Thyroid gland (tissue), 4 donors: ENCODE data around the gene FBLN1.
A peak's percentile ranks its signal among the peaks of the same experiment; 100 is the strongest.

Source experiments
- CTCF ChIP-seq, 6 experiments: fragments of 200-600 bp in 3 of 6; fragments of 450-650 bp in 3 of 6; sonication (generic) in 3 of 6; IDR thresholded peaks; one replicate each; pipeline ENCODE4 v1.5.1; 2016 to 2019; ENCODE audit warnings: antibody characterized with exemption in 6 of 6, mild to moderate bottlenecking in 2 of 6, inconsistent platforms in 1 of 6, moderate library complexity in 1 of 6
- POLR2A ChIP-seq, 2 donors: fragments of 450-650 bp; IDR thresholded peaks; one replicate each; pipeline ENCODE4 v1.6.1; 2017; ENCODE audit warnings: antibody characterized with exemption in 2 of 2, mild to moderate bottlenecking in 2 of 2, moderate library complexity in 1 of 2

- peak in 1 of 2 donors; percentile 25 for TF ChIP-seq POLR2A (IDR thresholded peaks at IDR 0.05)
- TF ChIP-seq CTCF (IDR thresholded peaks at IDR 0.05): peak in 2 of 6 experiments; percentile 10 to 21
These were observed at the start of gene FBLN1 for GRCh38 chr22:45502215-45503049.
